Left kidney (tissue), 8 donors: ENCODE measurements around the gene TNNT2. TPM values are rescaled to one million over a fixed set of nuclear protein-coding genes. Genes with fewer than 3 reads are reported as not detected.

Source experiments
- DNase-seq: peaks from one replicate; pipeline ENCODE4 v3.0.0-alpha.2; 2013
- long read RNA-seq, 8 donors: transcript quantifications; one replicate each; lab custom pipeline, GENCODE V29; 2026
- polyA plus RNA-seq: library from polyadenylated mRNA; unstranded; fragments of 120-200 nt; gene quantifications from one replicate; pipeline ENCODE4 v1.2.1, GENCODE V29; 2013; ENCODE audit not compliant: insufficient read length

Gene TNNT2
- 56.4 TPM for polyA plus RNA-seq
- long read RNA-seq, donor 1, partial matches to known transcripts = 8 of 8 reads
- long read RNA-seq, donor 1, other reads (novel, unspliced or antisense) = 0 of 8 reads
- long read RNA-seq, donor 2, partial matches to known transcripts = 5 of 5 reads
- long read RNA-seq, donor 2, other reads (novel, unspliced or antisense) = 0 of 5 reads
- long read RNA-seq, donor 3, partial matches to known transcripts = 0 of 2 reads
- long read RNA-seq, donor 3, other reads (novel, unspliced or antisense) = 0 of 2 reads
- long read RNA-seq, donor 4 = 0 reads
- long read RNA-seq, donor 5, partial matches to known transcripts = 13 of 29 reads
- long read RNA-seq, donor 5, other reads (novel, unspliced or antisense) = 16 of 29 reads
- long read RNA-seq, donor 6 = 0 reads
- long read RNA-seq, donor 7, partial matches to known transcripts = 6 of 7 reads
- long read RNA-seq, donor 7, other reads (novel, unspliced or antisense) = 0 of 7 reads
- long read RNA-seq, donor 8 = 0 reads

DNA sequence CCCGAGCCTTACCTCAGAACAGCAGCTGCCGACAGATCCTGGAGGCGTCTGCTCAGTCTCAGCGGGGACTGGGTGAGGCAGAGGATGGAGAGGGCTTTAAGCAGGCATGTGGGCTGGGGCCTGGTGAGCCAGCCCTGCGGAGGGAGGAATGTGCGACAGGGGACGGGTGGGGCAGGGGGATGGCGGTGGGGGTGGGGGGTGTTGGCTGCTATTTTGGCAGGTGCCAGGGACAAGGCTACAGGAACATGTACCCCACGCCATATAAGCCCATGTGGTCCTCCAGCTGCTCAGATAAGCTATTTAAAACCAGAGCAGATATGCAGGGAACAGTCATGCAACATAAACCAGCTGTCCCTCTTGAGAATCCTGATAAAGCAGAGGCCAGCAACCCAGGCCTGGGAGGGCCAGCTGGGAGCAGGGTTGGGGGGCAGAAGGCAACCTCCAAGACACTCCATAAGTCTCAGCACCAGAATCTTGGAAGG is at the start of gene TNNT2:
TNNT2 (minus strand) TSS at position 70 of the 482 bp plus-strand sequence. CDS start 4,426 bp downstream, outside the sequence.
- DNase-seq = no peak

DNA sequence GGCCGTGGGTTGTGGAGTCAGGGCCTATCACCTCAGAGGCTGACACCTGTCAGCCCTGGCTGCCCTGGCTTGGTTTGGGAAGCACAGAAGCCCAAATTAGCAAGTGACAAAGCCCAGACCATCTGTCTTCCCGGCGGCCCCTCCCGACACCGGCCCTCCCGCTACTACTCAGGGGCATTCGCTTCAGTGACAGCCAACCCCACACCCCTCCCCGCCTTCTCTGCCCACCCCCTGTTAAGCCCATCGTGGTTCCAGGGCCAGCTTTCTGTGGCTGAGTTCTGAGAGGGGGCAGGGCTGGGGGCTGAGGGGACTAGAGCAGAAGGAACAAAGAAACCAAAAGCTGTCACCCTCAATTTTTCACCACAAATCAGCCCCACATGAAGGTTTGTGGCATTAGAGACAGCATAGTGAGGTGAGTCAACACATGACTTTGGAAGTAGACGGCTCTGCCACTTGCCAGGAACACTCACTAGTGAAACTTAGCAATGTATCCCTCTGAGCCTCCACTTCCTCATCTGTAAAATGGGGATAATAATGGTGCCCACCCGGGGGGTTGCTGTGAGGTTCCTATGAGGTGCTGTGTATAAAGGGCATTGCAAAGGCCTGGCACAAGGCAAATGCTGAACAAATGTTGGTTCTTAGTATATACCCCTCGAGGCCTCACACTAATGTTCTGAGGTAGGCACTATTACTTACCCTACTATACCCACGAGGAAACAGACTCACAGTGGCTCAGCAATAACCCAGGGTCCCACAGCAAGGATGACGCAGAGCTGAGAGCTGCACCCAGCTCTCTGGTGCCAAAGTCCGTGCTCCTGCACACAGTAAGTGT is 49.2 kb upstream of the TNNT2 start:
- no peak for DNase-seq

GRCh38 chr1:201424146-201424545 is 46.7 kb upstream of the TNNT2 start:
- no peak for DNase-seq

GRCh38 chr1:201423655-201424054 is 46.2 kb upstream of the TNNT2 start:
- DNase-seq = no peak

- DNase-seq = no peak
Observed at GRCh38 chr1:201422436-201423030, 45.1 kb upstream of the TNNT2 start.

- DNase-seq = no peak
Observed at GRCh38 chr1:201422026-201422425, 44.5 kb upstream of the TNNT2 start.

DNA sequence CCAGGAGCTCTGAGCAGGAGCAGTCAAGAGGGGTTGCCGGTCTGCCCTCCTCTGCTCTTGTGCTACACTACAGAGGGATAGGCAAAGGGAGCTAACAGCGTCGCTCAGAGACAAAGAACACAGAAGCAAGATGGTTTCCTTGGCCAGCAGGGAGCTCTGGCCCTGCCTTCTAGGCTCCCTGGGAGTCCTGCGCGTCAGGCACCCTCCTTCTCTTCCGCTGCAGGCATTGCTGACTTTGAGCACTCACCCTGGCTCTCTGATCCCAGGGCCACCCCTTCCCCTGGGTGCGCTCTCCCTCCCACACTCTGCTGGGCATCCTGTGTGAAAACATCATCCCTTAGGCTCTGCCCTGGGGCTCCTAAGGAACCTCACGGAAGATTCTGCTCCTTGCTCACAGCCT is 43.6 kb upstream of the TNNT2 start:
- DNase-seq = no peak

- DNase-seq = no peak
Observed at GRCh38 chr1:201420608-201421002, 43.1 kb upstream of the TNNT2 start.

DNA sequence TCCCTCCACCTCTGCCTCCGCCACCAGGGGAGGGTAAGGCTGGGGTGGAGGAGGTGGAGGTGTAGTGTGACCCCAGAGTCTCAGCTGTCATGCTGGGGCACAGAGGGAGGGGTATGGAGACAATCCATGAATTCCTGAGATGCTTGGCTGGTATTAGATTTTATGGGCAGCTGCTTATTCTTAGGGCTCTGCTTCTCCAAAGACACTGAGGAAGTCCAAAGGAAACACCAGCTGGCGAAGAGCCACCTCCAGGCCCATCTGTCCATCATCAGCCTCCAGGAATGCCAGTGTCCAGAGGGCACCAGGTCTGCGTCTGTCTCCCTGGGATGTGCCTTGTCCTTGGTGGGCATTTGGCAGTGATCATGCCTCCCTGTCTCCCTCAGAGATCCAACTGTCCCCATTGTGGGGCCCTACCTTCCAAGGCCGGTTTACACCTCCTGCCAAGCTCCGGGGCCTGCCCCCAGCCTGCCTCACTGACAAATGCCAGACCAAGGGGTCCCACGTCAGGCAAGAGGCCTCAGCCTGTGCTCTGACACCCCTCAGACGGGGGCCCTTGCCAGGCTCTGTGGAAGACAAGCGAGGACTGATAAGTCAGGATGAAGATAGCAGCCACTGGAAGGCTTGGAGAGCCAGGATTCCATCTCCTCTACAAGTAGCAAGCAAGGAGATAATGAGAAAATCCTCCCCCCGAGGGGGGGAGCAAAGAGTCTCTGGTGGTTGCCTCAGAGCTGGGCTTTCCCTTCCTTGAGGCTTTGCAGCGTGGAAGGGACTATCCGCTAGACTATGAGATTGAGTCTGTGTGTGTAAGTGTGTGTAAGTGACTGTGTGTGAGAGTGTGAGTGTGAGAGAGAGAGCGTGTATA is 42.5 kb upstream of the TNNT2 start:
- DNase-seq = no peak

GRCh38 chr1:201419256-201419655 is 41.8 kb upstream of the TNNT2 start:
- DNase-seq = no peak

DNA sequence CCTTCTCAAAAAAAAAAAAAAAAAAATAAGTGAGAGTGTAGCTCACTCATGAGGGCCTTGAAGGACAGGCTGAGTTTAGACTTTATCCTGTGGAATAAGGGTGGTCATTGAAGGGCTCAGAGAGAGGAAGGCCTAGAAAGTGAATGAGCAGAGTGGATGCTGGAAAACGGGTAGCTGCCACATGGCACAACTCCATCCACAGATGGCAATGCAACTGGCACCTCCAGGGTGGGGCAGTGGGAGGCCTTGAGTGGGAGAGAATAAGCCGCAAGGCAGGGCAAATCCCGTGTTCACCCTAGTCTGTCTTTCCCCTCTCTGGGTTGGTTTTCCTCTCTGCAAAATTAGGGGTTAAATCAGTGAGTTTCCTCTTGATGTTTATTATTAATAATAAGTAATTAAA is 41.0 kb upstream of the TNNT2 start:
- no peak for DNase-seq

DNA sequence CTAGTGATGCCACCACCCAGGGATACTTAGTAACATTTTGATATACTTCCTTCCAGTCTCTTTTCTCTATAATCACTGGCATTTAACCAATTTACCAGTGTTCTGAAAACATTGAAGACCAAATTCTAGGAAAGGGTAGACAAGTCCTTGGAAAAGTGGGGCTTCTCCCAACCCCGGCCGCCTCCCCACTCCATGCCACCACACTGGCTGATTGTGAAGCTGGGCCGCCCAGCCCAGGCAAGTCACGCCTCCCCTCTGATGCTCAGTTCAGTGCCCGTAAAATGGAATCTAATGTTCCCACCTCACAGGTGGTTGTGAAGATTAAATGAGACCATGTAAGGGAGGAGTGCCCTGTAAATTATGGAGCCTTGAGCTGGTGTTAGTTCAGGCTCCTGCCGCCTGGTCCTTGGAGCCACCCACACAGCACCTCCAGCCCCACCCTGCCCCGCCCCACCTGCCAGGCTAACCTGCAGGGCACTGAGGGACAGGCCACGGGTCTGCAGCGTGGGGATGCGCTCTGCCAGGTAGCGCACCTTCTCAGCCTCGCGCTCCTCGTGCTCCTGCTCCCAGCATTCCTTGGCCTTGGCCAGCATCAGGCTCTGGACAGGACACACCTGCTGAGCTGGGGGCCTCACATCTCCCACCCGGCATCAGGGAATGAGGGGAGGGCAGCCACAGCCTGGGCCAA is 36.7 kb upstream of the TNNT2 start:
- no peak for DNase-seq

GRCh38 chr1:201411292-201411691 is 33.8 kb upstream of the TNNT2 start:
- DNase-seq = no peak

- no peak for DNase-seq
Observed at GRCh38 chr1:201409440-201409839, 32.0 kb upstream of the TNNT2 start.

GRCh38 chr1:201408834-201409200 is 31.3 kb upstream of the TNNT2 start:
- DNase-seq = no peak

DNA sequence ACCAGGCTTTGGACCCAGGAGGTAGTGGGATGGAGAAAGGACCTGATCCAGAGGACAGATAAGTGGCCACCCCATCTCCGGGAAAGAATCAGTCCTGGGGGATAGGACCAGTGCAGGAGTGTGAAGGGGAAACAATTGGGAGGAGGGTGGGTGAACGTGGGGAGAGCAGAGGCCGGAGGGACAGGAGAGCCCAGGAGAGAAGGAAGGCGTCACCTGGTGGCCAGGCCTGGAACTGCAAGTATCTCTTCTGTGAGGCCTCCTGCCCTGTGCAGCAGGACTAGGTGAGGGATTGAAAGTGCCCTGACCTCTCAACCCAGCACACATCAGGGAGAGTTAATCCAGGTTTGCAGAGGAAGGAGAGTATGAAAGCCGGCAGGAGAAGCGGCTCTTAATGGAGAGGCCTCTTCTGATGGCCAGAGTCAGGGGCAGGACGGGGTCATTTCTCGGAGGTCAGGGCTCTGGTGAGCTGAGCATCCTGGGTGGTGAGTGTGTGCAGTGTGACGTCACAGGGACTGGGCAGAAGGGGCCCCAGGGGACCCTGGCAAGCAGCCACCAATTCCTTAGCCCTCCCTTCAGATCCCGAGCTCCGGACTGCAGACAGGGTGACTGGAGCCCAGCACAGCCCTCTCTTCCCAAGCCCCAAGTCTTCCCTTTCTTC is 30.8 kb upstream of the TNNT2 start:
- peak; percentile 73 for DNase-seq

DNA sequence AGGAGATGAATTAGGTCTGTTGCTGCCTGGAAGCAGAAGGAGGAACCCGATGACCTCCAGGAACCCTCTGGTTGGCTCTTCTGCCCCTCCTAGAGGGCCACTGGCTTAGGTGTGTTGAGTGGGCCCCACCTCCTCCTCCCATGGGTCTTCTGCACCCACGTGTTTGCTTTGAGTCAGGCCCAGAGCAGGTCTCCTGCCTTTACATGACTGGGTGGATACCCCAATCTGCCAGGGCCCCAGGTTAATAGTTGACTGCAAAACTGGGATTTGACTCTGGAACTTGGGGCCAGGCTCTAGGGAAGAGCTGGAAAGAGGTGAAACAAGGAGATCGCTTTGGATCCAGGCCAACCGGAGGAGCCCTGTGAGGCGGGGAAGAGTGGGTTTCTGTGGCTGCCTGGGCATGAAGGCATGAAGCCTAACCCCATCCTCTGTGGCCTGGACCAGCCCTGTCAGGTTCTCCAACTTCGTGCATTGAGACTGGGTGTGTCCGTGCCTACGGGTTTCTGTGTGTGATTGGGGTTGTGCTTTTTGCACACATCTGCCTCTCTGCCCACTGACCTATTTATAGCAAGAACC is 29.4 kb upstream of the TNNT2 start:
- DNase-seq = no peak

DNA sequence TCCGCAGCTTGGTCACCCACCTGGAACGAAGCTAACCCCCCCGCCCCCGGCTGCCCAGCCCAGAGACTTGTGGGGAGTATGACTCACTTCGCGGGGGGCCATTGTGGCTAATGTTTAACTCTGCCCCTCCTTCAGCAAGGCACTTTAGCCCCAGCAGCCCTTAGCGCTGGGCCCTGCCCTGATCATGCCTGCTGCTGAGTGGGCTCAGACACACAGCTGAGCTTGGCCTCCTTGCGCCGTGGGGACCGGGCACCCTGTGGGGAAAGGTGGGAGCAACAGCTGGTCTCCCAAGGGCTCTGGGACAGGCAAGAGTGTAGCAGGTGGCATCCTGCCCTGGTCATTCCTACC is 28.0 kb upstream of the TNNT2 start:
- peak; percentile 68 for DNase-seq

GRCh38 chr1:201404722-201405483 is 27.4 kb upstream of the TNNT2 start:
- no peak for DNase-seq
